Measurements from ENCODE around the gene MVB12B. TPM values are rescaled to one million over a fixed set of nuclear protein-coding genes. Genes with fewer than 3 reads are reported as not detected.

MVB12B gene
- total and polyA plus RNA-seq, 8 donors, result 2.3 to 21.9 (median 6.4) TPM

DNA sequence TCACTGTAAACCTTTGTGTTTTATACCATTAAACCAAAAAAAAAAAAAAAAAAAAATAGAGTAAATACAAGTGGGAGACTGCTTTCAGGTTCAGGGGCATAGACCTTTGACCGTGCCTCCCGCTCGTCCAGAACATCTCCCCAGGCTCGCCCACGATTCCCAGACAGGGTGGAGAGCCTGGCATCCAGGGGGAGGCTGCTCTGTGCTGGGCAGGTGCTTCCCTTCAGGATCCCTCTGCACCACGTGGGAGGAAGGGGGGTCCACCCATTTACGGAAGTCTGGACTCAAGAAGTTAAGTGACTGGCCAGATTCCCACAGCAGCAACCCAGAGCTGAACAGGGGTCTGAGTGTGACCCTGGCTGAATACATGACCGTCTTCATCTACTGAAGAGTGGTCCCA, 161.7 kb downstream of the MVB12B start:
- Histone ChIP-seq H3K27ac (no peak overlapping the region), H3K9me3 (no peaks in the 10 kb centered on the region), H3K4me1 (peaks cover 0 to 19% (median 6%) of the 10 kb centered on the region in 4 donors), H3K27me3 (no peaks in the 10 kb centered on the region), H3K36me3 (peaks cover 6 to 37% (median 24%) of the 10 kb centered on the region in 4 donors), H3K4me3 (no peak overlapping the region)
- TF ChIP-seq, protein P1, sequence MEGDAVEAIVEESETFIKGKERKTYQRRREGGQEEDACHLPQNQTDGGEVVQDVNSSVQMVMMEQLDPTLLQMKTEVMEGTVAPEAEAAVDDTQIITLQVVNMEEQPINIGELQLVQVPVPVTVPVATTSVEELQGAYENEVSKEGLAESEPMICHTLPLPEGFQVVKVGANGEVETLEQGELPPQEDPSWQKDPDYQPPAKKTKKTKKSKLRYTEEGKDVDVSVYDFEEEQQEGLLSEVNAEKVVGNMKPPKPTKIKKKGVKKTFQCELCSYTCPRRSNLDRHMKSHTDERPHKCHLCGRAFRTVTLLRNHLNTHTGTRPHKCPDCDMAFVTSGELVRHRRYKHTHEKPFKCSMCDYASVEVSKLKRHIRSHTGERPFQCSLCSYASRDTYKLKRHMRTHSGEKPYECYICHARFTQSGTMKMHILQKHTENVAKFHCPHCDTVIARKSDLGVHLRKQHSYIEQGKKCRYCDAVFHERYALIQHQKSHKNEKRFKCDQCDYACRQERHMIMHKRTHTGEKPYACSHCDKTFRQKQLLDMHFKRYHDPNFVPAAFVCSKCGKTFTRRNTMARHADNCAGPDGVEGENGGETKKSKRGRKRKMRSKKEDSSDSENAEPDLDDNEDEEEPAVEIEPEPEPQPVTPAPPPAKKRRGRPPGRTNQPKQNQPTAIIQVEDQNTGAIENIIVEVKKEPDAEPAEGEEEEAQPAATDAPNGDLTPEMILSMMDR (IDR thresholded peaks at IDR 0.05), result no peak
- no peak for TF ChIP-seq POLR2AphosphoS5 (IDR thresholded peaks at IDR 0.05)
- no peak for TF ChIP-seq POLR2A (IDR thresholded peaks at IDR 0.05)
- TF ChIP-seq EP300 (IDR thresholded peaks at IDR 0.05), result no peak
- 56 to 81% (median 74%) methylated on average over 7 to 8 of the region's 8 CpGs for WGBS, 5 donors
- intact Hi-C loops (cut with DNase I; ENCODE audit: low total_unique reads), result no loop called here
- DNase-seq, result no peak

DNA sequence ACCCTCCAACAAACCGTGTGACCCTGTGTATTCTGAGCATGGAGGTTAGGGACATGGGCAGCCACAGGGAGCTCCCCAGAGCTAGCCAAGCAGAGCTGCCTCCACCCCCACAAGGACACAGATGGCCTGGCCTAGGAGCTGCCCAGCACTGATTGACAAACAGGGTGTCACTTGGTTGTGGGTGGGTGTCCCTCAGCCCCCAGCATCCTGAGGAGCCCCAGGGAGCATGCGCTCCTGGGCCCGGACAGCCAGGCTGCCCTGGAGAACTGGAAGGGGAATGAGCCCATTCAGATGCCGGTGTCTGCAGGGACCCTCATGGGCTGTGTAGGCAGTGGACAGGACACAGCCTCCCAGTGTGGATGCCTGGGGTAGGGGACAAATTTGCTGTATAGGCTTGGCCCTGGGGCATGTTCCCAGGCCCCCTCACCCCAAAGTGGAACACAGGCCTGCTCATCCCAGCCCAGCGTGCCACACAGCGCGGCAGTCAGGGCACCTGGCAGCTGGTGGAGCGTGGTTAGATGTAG, 162.3 kb downstream of the MVB12B start:
- DNase-seq, result no peak
- peaks cover 1 to 30% (median 18%) of the 10 kb centered on the region in 4 donors for H3K36me3 ChIP-seq
- H3K4me3 ChIP-seq, result no peak overlapping the region
- intact Hi-C loops (cut with DNase I; ENCODE audit: low total_unique reads), result no loop called here
- H3K27me3 ChIP-seq, result no peaks in the 10 kb centered on the region
- H3K9me3 ChIP-seq, result no peaks in the 10 kb centered on the region
- peaks cover 0 to 19% (median 6%) of the 10 kb centered on the region in 4 donors for H3K4me1 ChIP-seq
- 91 to 96% (median 95%) methylated on average over 4 to 8 of the region's 8 CpGs for WGBS, 5 donors
- H3K27ac ChIP-seq, result no peak overlapping the region
- TF ChIP-seq POLR2A (IDR thresholded peaks at IDR 0.05) (no peak), EP300 (IDR thresholded peaks at IDR 0.05) (no peak), POLR2AphosphoS5 (IDR thresholded peaks at IDR 0.05) (no peak)
- TF ChIP-seq, protein P1 (IDR thresholded peaks at IDR 0.05), result no peak

DNA sequence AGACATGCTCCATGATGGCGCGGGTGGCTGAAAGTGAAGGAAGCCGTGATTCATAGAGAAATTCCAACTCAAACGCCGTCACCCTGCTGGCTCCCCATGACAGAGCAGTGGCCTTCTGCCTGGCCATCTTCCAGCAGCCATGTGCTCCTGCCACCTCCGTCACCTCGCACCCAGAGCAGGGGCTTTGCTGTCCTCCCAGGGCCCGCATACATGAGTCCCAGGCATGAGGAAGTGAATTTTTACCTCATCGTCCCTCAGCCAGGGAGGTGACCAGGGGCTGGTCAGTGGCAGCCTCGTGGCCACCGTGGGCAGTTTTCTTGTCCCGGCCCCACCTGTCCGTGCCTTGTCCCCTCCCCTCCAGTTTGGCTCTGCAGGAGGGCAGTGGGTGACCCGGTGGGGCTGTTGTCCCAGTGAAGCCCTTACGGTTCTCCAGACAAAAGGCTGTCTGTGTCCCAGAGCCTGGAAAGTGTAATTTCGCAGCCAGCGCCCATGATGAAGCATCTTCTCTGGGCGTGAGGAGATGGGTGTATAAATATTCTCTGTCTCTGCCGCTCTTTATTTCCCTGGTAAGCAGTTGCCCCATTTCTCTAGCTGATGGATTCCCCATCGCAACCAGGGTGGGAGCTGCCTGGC, 163.1 kb downstream of the MVB12B start:
- TF ChIP-seq POLR2AphosphoS5 (IDR thresholded peaks at IDR 0.05), result no peak
- TF ChIP-seq POLR2A (IDR thresholded peaks at IDR 0.05), result no peak
- no peak for TF ChIP-seq EP300 (IDR thresholded peaks at IDR 0.05)
- TF ChIP-seq, protein P1 (IDR thresholded peaks at IDR 0.05), result no peak
- 83 to 87% (median 86%) methylated on average over 20 of the region's 20 CpGs for WGBS, 5 donors
- Histone ChIP-seq H3K27ac (no peak overlapping the region), H3K36me3 (peaks cover 0 to 27% (median 15%) of the 10 kb centered on the region in 4 donors), H3K9me3 (no peaks in the 10 kb centered on the region), H3K4me1 (peaks cover 0 to 19% (median 6%) of the 10 kb centered on the region in 4 donors), H3K4me3 (no peak overlapping the region), H3K27me3 (no peaks in the 10 kb centered on the region)
- intact Hi-C loops (cut with DNase I; ENCODE audit: low total_unique reads), result loop anchor here (10.0 kb wide), 1 partner anchor 185 kb away; no protein-coding TSS in a partner anchor
- no peak for DNase-seq

DNA sequence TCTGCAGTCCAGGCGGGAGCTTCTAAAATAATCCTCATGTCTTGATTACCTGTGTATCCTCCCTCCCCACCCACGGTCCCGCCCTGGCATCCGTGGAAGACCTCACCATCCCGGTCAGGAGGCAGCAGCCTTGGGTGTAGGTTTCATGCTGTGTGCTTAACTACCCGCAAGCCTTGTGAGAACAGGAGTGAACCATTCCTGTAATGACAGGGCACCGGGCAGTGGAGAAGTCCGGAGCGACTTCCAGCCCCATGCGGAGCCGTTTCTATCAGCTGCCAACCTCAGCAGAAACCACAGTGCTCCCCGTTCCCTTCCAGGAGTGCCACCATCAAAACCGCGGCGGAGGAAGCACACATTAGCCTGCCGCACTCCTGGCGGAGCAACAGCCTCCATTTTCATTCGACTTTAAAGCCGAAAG, 163.6 kb downstream of the MVB12B start:
- intact Hi-C loops (cut with DNase I; ENCODE audit: low total_unique reads), result loop anchor here (10.0 kb wide), 1 partner anchor 185 kb away; no protein-coding TSS in a partner anchor

More for the DNA sequence above, 163.6 kb downstream of the MVB12B start:
- Histone ChIP-seq H3K27ac (no peak overlapping the region), H3K27me3 (no peaks in the 10 kb centered on the region), H3K36me3 (peaks cover 0 to 27% (median 15%) of the 10 kb centered on the region in 4 donors), H3K4me3 (no peak overlapping the region), H3K4me1 (peaks cover 0 to 19% (median 6%) of the 10 kb centered on the region in 4 donors), H3K9me3 (no peaks in the 10 kb centered on the region)
- 53 to 63% (median 55%) methylated on average over 19 of the region's 19 CpGs for WGBS, 5 donors
- TF ChIP-seq POLR2AphosphoS5 (IDR thresholded peaks at IDR 0.05) (no peak), EP300 (IDR thresholded peaks at IDR 0.05) (no peak), POLR2A (IDR thresholded peaks at IDR 0.05) (no peak)
- TF ChIP-seq, protein P1 (IDR thresholded peaks at IDR 0.05), result no peak
- DNase-seq, result no peak
